ENCODE results near the gene SEMA3G.

Gene SEMA3G

GRCh38 chr3:52458770-52459545 lies 14.1 kb upstream of the SEMA3G start:
- in situ Hi-C loops (cut with MboI; ENCODE audit: low pct_unique_long_range_greater_than_20kb, low sequenced_read_pairs, unreplicated experiment), result no loop called here
- DNase-seq (ENCODE audit: low spot score), result no peak
- TF ChIP-seq, protein P1, sequence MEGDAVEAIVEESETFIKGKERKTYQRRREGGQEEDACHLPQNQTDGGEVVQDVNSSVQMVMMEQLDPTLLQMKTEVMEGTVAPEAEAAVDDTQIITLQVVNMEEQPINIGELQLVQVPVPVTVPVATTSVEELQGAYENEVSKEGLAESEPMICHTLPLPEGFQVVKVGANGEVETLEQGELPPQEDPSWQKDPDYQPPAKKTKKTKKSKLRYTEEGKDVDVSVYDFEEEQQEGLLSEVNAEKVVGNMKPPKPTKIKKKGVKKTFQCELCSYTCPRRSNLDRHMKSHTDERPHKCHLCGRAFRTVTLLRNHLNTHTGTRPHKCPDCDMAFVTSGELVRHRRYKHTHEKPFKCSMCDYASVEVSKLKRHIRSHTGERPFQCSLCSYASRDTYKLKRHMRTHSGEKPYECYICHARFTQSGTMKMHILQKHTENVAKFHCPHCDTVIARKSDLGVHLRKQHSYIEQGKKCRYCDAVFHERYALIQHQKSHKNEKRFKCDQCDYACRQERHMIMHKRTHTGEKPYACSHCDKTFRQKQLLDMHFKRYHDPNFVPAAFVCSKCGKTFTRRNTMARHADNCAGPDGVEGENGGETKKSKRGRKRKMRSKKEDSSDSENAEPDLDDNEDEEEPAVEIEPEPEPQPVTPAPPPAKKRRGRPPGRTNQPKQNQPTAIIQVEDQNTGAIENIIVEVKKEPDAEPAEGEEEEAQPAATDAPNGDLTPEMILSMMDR (IDR thresholded peaks at IDR 0.05; ENCODE audit: extremely low read depth, insufficient read depth, missing control alignments), result no peak

DNA sequence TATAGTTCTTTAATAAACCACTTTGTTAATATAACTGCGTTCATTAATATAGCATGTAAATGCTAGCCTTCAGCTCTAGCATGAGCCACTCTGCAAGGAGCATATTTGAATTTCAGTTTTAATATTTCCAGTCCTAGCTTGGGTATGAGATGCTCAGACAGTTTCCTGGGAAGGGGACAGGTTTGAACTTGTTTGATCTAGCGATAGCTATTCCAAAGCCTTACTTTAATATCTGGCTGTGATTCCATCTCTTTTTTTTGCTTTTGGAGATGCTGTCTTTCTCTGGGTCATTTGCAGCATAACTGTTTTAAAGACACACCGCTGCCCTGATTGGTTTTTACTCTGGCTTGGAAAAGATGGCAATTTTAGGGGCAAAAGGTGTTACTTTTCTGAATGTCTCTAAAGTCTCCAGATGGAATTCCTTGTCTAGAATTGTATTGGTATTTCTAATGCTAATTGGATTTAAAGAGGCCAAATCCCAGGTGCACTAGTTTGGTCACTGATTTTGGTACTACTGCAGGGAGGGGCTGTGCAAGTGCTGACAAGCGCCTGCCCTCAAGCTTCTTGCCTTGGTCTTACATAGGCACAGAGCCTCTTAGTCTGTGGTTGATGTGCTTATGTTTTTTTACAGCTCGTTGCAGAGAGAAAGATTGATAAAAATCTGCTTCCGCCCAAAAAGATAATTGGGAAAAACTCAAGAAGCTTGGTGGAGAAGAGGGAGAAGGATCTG lies 13.3 kb upstream of the SEMA3G start:
- DNase-seq (ENCODE audit: low spot score), result no peak
- in situ Hi-C loops (cut with MboI; ENCODE audit: low pct_unique_long_range_greater_than_20kb, low sequenced_read_pairs, unreplicated experiment), result no loop called here
- TF ChIP-seq, protein P1 (IDR thresholded peaks at IDR 0.05; ENCODE audit: extremely low read depth, insufficient read depth, missing control alignments), result no peak

DNA sequence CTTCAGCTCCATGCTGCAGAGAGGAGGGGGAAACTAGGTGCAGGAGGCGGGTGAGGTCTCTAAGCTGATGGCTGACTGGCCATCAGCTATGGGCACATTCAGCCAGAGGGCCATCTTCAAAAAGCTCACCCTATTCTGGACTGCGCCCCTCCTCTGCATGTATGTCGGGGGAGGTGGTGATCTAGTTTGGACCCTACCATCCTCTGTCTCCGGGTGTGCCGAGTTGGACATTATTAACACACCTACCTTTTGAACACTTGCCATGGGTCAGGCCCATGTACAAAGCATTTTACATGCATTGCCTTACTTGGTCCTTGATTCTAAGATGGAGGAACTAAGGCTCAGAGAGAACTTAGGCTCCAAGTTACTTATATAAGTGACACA lies 11.9 kb upstream of the SEMA3G start:
- in situ Hi-C loops (cut with MboI; ENCODE audit: low pct_unique_long_range_greater_than_20kb, low sequenced_read_pairs, unreplicated experiment), result no loop called here
- TF ChIP-seq, protein P1 (IDR thresholded peaks at IDR 0.05; ENCODE audit: extremely low read depth, insufficient read depth, missing control alignments), result no peak
- DNase-seq (ENCODE audit: low spot score), result no peak

DNA sequence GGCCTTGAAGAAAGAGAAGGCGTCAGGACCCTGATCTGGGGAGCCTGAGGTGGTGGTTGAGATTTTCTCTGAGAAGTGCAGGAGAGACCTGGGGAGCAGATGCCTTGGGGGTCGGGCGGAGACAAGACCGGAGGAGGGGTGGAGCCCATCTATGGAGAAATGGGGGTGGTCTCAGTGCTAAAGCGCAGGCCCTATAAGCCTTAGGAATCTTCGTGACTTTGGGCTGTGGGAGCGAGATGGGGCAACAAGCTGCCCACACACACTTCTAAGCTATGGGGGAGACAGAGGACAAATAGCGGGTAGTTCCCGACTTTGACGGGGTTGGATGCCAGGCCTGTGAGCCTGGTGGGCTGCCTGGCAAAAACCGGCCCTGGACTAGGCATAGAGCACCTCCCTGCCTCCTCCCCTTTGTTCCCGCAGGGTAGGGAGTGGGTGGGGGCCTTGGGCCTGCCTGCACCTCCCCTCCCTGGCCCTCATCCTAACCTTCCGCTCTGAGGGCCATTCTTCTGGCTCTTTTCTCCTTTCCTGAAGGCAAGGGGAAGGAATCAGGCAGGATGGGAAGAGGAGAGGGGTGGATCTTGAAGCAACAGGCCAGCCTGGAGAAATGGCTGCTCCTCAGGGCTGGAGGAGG lies 11.4 kb upstream of the SEMA3G start:
- in situ Hi-C loops (cut with MboI; ENCODE audit: low pct_unique_long_range_greater_than_20kb, low sequenced_read_pairs, unreplicated experiment), result no loop called here
- TF ChIP-seq, protein P1 (IDR thresholded peaks at IDR 0.05; ENCODE audit: extremely low read depth, insufficient read depth, missing control alignments), result no peak
- DNase-seq (ENCODE audit: low spot score), result no peak

GRCh38 chr3:52455283-52456168 lies 10.6 kb upstream of the SEMA3G start, which contains the start of gene NISCH:
Gene NISCH, plus strand, starts transcription at chr3:52455604. Its CDS starts 38 bp downstream, at chr3:52455642.
- in situ Hi-C loops (cut with MboI; ENCODE audit: low pct_unique_long_range_greater_than_20kb, low sequenced_read_pairs, unreplicated experiment), result no loop called here
- DNase-seq (ENCODE audit: low spot score), result peak; percentile 99
- TF ChIP-seq, protein P1 (IDR thresholded peaks at IDR 0.05; ENCODE audit: extremely low read depth, insufficient read depth, missing control alignments), result no peak

DNA sequence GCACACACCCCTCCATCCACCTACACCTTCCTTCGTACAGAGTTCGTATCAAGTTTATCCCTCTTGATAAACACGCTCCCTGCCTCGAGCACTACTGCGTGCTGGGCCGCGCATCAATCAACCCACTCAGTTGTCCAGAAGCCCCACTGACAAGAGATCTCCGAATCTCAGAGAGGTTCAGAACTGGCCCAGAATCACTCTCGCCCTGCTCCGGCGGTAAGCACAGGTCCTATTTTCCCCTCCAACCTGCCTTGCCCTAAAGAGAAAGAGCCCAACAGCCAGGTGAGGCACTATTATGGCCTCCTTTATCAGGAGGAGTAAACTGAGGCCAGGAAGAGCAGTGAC lies 10.0 kb upstream of the SEMA3G start:
- TF ChIP-seq, protein P1 (IDR thresholded peaks at IDR 0.05; ENCODE audit: extremely low read depth, insufficient read depth, missing control alignments), result no peak
- DNase-seq (ENCODE audit: low spot score), result no peak
- in situ Hi-C loops (cut with MboI; ENCODE audit: low pct_unique_long_range_greater_than_20kb, low sequenced_read_pairs, unreplicated experiment), result no loop called here

Data from GM13977 (cell line).